Fibroblast of skin of abdomen (primary cell): ENCODE results near the gene RAVER2.
A peak's percentile ranks its signal among the peaks of the same experiment; 100 is the strongest.

Experiments used
- DNase-seq: peaks from one replicate; pipeline ENCODE4 v3.0.0-alpha.2; 2013

RAVER2 gene

GRCh38 chr1:64848136-64848535 is 103.3 kb downstream of the RAVER2 start:
- no peak for DNase-seq

DNA sequence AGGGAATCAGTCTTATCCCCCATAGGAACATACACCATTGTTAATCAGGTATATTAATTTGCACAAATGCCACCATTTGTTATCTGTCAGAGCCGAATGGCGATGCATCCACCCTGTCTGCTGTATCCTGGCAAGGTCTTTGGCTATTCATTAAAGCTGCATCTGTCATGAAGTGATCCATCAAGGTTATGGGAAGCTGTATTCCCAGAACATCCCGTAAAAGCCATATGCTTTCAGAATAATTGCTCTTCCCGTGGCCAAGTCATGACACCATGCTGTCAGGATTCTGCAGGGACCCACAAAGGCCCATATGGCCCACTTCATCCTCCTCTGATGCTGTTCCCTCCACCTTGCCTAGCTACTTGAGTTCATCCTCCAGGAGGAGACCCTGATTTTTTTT is 103.9 kb downstream of the RAVER2 start:
- DNase-seq = no peak

DNA sequence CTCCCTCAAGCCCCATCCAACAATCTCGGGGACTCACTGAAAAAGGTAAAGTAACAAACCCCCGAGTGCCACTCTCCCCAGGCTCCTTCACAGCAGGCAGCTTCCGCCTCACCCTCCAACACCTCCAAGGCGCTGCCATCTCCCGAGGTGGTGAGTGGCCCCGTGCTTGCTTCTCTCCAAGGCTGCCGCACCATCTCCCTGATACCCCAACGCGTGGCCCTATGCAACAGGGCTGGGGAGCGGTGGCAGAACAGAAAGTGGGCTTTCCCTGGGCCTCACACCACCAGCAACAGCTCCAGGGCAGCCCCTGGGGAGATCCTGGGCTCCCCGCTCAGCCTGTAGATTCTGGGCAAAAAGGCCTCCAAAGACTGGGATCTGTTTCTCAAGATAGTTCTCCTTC is 105.1 kb downstream of the RAVER2 start:
- DNase-seq = no peak

GRCh38 chr1:64850846-64851245 is 106.0 kb downstream of the RAVER2 start:
- DNase-seq = no peak

DNA sequence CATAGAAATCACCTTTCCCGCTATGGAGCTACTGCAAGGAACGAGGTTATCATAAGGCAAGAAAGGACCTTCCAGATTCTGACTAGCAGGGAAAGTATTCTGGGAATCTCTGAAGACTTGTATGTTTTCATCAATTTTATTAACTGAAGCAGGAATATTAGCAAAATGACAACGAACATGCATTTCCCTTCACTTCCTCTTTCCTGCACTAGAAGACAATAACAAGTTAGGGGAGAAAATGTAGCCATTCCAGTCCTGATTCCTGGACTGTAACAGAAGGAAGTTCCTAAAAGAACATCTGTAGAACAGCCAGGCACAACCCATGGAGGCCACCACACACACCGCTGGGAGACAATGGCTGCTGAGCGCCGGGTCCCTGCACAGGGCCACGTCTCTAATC is 106.8 kb downstream of the RAVER2 start:
- DNase-seq = no peak

GRCh38 chr1:64854674-64855073 is 109.8 kb downstream of the RAVER2 start:
- DNase-seq = no peak

DNA sequence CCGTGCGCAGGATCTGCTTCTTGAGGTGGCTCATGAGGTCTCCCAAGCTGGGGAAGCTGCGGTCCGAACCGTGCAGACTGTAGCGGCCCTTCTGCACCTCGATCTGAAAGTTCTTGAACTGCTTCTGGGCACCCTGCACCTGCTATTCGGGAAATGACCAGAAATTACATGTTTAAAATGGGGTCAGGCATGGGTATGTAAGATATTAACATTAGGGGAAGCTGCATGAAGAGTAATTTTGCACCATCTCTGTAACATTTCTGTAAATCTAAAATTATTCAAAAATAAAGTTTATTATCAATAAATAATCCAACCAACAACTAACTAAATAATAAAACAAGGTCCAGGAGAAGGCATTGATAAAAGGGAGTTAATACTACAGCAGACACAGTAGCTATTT is 110.7 kb downstream of the RAVER2 start:
- DNase-seq = no peak

DNA sequence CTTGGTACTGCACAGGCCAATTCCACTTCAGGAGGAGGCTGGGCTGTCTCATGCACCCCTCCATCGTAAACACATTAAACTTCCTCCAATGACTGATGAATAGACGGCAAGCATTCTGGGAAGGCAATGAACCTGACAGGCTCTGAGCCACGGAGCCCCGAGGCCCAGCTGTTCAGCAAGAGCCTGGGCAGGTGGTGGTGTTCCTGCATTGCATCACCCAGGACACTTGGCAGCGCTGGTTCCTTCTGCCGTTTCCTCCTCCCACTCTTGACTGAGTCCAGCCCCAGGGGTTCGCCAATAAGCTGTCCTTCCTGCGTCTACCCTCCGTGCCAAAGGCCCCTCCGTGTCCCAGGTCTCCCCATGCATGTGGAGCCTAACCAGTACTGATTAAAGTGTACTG is 111.7 kb downstream of the RAVER2 start:
- peak; percentile 12 for DNase-seq

DNA sequence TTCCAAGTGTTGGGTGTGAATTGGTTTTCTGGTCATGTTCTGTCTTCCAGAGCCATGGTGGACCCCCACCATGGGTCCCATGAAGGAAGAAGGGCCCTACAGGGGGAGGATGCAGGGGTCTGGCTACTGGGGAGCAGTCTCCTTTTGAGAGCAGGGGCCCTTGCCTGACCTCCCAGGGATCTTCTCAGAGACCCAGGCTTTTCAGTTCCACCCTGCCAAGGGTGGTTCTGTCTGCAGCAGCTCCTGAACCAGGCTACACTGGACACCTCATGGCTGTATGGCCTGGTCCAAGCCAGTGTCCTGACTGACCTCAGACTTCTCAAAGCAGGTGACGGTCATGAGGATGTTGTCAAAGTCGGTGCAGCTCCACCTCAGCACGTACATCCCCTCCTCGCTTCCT is 112.5 kb downstream of the RAVER2 start:
- DNase-seq = no peak

DNA sequence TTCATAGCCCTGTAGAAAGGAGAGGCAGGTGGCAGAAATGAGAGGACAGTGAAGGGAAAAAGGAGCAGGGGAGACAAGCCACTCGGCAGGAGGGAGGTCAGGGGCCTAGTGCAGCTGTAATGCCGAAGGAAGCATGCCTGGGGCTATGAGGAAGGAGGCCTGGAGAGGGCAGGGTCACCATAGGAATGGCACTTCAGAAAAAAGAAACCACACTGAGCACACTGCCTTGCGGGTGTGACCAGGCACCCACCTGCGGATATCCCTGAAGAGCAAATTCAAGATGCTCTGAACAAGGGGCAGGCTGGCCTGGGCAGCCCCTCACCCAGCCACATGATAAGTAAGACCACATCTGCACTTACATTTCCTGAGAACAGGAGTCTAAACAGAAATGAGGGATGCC is 116.7 kb downstream of the RAVER2 start:
- DNase-seq = peak; percentile 7

- DNase-seq = no peak
Measured at GRCh38 chr1:64864018-64864940, 119.4 kb downstream of the RAVER2 start.

- DNase-seq = no peak
Measured at GRCh38 chr1:64865105-64865757, 120.4 kb downstream of the RAVER2 start.

DNA sequence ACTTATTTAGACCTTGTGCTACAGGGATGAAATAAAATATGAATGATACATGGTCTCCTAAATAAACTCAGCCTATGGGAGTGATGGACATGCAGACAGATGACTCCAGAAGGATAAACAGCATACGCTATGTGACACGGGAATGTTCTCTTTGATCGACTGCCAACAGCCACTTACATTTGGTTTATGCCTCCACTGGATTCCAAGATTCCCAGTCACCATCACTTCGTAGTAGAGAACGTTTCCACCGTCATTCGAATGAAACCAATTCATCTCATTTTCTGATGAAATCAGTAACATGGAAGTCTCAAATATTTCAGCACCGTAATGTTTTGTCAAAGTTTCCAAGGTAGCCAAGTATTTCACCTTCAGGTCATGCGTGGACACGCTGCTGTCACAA is 121.8 kb downstream of the RAVER2 start:
- peak; percentile 5 for DNase-seq

DNA sequence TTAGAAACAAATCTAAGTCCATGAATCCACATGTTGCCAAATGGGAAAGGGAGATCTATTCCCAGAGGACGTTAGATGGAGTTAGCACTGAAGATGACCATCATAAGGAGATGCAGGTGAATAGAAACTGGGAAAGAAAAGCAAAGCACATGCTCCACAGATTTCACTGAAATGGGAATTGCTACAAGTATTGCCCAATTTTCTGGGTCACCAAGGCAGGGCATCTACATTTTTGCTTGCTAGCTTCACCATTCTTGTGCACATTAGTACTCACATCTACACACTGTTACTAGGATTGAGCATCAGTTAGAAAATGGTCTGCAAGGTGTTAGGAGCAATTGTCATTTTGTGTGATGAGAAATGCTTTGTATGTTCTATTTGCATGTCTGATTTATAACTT is 122.4 kb downstream of the RAVER2 start:
- no peak for DNase-seq

- no peak for DNase-seq
Measured at GRCh38 chr1:64871256-64871655, 126.4 kb downstream of the RAVER2 start.

GRCh38 chr1:64872067-64872466 is 127.2 kb downstream of the RAVER2 start:
- DNase-seq = no peak

GRCh38 chr1:64873576-64873975 is 128.7 kb downstream of the RAVER2 start:
- no peak for DNase-seq

- DNase-seq = no peak
Measured at GRCh38 chr1:64874666-64875065, 129.8 kb downstream of the RAVER2 start.

DNA sequence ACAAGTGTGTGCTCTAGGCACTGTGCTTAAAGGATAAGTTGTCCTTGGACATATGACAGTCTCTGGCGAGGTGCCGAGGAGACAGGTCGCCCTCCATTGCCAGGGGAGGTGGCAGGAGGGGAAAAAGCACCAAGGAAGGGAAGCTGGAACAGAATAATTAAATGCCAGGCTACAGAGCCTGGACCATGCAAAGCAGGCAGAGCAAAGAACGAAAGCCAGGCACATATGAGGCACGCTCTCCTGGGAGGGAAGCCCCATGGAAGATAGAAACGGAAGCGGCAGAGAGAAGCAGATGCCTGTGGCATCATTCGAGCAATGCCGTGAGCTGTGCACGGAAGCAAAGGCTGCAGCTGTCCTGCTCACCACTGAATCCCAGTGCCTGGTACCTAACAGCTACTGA is 130.2 kb downstream of the RAVER2 start:
- no peak for DNase-seq

DNA sequence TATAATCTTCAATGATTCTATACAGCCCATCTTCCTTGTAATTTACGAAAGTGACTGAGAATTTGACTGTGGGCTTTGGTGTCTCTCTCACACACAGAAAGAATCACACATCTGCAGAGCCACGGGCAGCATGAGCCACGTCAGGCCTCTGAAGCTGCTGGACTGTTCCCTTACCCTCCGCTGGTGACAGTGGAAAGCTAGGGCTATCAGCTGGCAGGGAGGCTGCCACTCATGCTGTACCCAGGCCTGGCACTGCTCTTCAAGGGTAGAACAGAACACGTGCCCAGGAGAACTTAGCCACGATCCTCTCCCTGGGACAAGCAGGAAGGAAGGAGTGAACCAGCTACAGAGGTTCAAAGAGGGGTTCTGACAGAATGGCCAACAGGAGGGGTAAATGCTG is 130.7 kb downstream of the RAVER2 start:
- DNase-seq = no peak

- DNase-seq = no peak
Measured at GRCh38 chr1:64877151-64877550, 132.3 kb downstream of the RAVER2 start.

DNA sequence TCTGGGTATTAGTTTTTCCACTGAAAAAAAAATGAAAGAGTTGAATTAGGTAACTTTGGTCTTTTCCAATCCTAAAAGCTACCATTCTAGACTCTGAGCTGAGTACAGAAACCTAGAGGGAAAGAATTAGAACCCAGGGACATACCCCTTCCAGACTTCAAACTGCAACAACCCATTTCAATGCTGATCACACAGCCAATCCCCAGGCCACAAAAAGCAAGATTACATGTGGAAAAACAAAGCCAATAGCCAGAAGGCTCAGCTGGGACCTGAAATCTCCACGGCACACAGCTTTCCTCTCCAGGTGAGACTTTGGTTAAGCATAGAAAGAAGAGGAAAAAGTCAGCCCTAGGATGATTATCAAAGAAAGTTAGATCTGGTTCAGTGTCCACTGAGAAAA is 132.7 kb downstream of the RAVER2 start:
- no peak for DNase-seq

DNA sequence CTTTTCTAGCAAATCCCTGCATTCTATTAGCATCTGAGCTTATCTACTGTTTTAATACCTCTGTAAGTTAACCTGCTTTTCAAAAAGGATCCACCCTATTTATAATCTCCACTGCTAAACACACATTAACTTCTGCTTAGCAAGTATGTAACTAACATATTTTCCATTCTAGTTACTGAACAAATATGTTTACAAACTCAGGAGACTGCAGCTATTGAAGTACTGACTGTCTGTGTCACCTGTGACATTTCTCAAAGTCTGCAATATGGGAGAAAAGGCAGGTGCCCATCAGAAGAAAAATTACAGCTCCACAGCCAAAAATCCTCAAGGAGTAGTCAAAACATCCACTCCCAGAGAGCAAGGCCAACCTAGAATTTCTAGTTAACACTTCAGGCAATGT is 133.2 kb downstream of the RAVER2 start:
- no peak for DNase-seq

- DNase-seq = peak; percentile 5
Measured at GRCh38 chr1:64878931-64879611, 134.2 kb downstream of the RAVER2 start.
